HG02623 (cell line): ENCODE data around the gene PTBP2.
"Not testable (repeated sequence)": the region's sequence is repeated elsewhere in the genome, so short reads cannot be mapped to it uniquely, and the experiment has no call there.

Experiments used
- ATAC-seq: cut with Tn5 transposase; IDR thresholded peaks from one replicate; pipeline ENCODE4 v1.9.1; 2021; ENCODE audit warnings: moderate library complexity; ENCODE audit not compliant: unreplicated experiment

The PTBP2 gene

GRCh38 chr1:96730574-96731298 lies 9.2 kb downstream of the PTBP2 start:
- ATAC-seq, result no peak

- ATAC-seq, result no peak
These were observed 19.8 kb downstream of the PTBP2 start for GRCh38 chr1:96741335-96741734.

DNA sequence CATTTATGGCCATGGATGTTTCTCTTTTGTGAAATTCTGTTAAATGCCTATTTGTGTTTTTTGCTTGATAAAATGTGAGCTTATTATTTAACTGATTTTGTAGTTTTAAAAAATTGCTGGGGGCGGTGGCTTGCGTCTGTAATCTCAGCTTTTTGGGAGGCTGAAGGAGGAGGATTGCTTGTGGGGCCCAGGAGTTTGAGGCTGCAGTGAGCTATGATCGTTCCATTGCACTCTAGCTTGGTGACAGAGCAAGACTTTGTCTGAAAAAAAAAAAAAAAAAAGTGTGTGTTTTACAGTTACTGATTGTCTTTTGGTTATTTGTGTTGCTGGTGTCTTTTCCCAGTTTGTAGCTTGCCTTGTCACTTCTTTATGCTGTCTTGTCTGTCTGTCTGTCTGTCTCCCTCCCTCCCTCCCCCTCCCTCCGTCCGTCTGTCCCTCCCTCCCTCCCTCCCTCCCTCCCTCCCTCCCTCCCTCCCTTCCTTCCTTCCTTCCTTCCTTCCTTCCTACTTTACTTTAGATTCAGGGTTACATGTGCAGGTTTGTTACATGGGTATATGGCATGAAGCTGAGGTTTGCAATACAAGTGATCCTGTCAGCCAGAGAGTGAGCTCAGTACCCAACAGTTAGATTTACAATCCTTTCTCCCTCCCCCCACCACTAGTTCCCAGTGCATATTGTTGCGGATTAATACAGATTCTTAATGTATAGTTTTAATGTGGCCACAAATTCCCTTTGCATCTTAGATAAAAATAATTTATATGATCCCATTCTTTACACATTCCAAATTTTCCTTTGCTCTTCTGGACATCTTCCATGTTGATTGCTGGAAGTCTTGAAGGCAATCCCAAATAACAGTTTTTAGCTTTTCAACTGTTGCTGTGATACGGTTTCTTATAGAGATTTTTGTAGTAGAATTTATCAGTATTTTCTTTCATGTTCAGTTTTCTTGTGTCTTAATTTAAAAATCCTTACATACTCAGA lies 25.1 kb downstream of the PTBP2 start:
- ATAC-seq, result no peak

GRCh38 chr1:96747565-96747964 lies 26.0 kb downstream of the PTBP2 start:
- ATAC-seq, result no peak

DNA sequence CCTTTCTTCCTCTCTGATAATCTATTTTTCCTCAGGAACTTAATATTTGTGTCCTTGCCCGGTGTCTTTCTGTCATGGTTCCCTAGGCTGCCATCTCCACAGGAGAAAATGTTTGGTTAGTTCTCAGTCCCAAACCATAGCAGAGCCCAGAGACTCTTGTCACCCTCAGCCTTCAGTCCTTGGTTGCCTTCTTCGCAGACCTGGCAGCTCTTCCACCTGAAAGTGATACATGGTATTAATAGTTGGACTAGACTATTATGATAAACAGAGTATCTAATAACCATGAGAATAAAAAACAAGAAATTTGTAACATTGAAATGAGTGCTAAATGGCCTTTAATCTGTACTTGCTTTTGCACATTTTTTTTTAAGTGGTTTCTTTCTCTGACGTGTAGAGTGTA lies 26.5 kb downstream of the PTBP2 start:
- no peak for ATAC-seq

- ATAC-seq, result no peak
These were observed 28.0 kb downstream of the PTBP2 start for GRCh38 chr1:96749618-96750017.

DNA sequence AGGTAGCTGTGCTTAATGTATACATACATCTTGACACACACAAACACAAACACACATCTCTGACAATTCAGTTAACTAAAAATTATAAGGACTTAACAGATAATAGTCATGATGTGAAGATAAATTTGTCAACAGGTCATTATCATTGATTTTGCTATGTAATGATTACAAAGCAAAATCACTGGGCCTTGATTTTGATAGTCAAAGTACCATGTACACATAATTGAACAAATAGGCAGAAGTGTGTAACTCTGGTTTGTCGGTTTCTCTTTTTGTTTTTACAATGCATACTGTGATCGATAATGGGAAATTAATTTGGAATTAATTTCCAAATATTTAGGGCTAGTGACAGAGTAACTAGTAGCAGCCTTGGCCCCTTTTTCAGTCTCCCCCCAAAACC lies 30.8 kb downstream of the PTBP2 start:
- no peak for ATAC-seq

- no peak for ATAC-seq
These were observed 35.2 kb downstream of the PTBP2 start for GRCh38 chr1:96756789-96757188.

DNA sequence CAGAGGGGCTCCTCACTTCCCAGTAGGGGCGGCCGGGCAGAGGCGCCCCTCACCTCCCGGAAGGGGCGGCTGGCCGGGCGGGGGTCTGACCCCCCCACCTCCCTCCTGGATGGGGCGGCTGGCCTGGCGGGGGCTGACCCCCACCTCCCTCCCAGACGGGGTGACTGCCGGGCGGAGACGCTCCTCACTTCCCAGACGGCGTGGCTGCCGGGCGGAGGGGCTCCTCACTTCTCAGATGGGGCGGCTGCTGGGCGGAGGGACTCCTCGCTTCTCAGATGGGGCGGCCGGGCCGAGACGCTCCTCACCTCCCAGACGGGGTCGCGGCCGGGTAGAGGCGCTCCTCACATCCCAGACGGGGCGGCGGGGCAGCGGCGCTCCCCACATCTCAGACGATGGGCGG lies 41.0 kb downstream of the PTBP2 start:
- not testable (repeated sequence) for ATAC-seq

DNA sequence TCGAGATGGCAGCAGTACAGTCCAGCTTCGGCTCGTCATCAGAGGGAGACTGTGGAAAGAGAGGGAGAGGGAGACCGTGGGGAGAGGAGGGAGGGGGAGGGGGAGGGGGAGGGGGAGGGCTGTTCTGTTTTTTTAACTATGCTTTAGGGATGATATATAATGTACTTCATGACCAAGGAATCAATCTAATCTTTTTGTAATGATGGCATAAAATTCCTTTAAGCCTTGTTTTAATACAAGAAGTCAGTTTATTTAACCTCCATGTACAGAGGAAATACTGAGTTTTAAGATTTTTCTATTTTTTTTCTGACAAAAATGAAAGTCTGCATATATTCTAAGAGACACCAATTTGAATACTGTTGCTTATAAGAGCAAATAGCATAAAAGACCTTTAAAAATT lies 41.9 kb downstream of the PTBP2 start:
- ATAC-seq, result no peak

DNA sequence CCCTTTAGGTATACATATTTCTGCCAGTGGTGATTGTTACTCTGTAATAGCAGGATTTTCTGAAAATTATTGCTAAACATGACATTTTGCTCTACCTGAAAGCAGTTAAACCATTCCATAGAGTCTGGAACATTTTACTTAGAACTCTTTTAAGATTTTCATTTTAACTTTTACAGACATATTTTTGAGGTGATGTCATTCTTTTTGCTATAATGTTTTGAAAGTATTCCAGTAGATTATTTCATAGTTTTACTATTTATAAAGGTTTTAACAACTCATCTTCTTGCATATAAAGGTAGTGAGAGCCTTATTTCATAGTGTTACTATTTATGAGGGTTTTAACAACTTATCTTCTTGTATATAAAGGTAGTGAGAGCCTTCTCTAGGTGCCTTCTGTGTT lies 42.9 kb downstream of the PTBP2 start:
- ATAC-seq, result no peak

- no peak for ATAC-seq
These were observed 50.3 kb downstream of the PTBP2 start for GRCh38 chr1:96771847-96772246.

DNA sequence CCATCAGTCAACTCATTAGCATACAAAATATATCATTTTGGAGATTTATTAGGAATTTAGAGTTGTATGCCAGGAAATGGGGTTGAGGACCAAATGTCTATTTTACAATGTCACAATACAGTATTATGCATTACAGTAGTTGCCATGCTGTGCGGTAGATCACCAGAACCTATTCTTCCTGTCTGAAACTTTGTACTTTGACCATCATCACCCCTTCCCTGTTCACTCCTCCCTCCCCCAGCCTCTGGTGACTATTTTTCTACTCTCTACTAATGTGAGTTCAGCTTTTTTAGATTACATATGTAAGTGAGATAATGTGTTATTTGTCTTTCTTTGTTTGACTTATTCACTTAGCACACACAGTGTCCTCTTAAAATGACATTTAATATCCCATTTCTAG lies 50.8 kb downstream of the PTBP2 start:
- ATAC-seq, result no peak

GRCh38 chr1:96772972-96773371 lies 51.4 kb downstream of the PTBP2 start:
- ATAC-seq, result no peak

- ATAC-seq, result no peak
These were observed 60.6 kb downstream of the PTBP2 start for GRCh38 chr1:96782206-96782605.

- no peak for ATAC-seq
These were observed 61.3 kb downstream of the PTBP2 start for GRCh38 chr1:96782856-96783255.

DNA sequence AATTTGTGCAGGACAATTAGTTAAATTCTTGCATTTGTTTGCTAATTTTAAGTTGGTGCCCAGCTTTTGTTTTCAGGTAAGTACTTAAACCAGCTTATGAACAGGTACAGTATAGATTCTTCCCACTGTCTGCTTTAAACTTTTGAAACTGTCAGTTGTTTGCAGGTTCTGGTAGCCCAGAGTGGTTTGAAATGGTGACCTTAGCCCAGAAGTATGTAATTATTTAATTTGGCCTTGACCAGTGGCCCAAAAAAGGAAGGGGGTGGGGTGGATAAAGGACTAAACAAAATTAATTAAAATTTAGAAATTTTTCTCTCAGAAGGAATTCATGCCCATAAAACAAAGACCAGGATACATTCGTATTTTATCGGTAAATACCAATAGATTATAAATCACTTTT lies 69.0 kb downstream of the PTBP2 start:
- ATAC-seq, result no peak

DNA sequence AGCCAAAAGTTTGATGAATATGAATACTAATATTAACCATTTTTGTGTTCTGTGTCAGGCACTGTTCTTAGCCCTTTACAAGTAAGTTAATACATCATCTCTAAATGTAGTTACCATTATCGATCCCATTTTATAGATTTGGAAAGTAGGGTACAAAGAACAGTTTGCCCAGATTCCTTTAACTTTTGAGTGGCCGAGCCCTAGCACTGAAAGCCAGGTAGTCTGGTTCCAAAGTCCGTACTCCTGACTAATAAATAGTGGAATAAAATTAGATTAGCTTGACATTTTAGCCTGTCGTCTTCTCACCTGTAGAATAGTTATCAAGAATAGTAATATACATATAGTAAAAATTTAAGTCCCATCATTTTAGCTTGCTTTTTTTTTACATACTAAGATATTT lies 70.6 kb downstream of the PTBP2 start:
- no peak for ATAC-seq

GRCh38 chr1:96801696-96802095 lies 80.1 kb downstream of the PTBP2 start:
- ATAC-seq, result not testable (repeated sequence)

GRCh38 chr1:96804648-96805047 lies 83.1 kb downstream of the PTBP2 start:
- ATAC-seq, result no peak

DNA sequence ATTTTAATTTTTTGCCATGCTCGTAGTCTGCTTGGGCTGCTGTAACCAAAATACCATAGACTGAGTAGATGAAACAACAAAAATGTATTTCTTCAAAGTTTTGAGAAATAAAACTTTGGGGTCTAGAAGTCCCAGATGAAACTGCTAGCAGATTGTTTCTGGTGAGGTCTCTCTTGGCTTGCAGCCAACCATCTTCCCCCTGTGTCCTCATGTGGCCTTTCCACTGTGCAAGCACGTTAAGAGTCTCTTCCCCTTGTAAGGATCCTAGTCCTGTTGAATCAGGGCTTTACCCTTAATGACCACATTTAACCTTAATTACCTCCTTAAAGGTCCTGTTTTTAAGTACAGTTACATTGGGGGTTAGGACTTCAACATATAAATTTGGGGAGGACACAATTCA lies 86.6 kb downstream of the PTBP2 start:
- no peak for ATAC-seq

DNA sequence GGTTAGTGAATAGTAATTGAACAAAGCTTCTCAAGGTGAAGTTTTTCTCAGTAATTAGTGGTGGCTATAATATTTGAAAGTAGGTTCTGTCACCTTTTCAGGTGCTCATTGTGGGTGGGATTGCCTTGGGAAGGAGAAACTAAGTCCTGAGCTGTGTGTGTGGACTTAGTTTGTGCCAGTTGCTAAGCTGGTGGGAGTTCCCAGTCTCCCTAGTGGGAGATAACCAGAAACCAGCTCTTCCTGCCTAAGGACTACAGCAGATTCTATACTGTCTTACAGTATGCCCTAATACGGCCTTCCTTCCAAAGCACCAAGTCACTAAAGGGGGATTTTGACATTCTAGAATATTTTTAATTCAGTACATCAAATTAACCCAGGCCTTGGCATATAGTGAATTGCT lies 94.3 kb downstream of the PTBP2 start:
- no peak for ATAC-seq
